GM21381 (cell line): ENCODE data around the gene KANK2.

Source experiments
- ATAC-seq: cut with Tn5 transposase; IDR thresholded peaks from one replicate; pipeline ENCODE4 v1.9.1; 2021; ENCODE audit warnings: mild to moderate bottlenecking, moderate library complexity; ENCODE audit not compliant: unreplicated experiment

Gene KANK2

GRCh38 chr19:11226716-11227166 lies 29.4 kb upstream of the KANK2 start:
- ATAC-seq = no peak

- ATAC-seq = no peak
Measured at GRCh38 chr19:11225815-11226214, 28.5 kb upstream of the KANK2 start.

- no peak for ATAC-seq
Measured at GRCh38 chr19:11225172-11225571, 27.8 kb upstream of the KANK2 start.

GRCh38 chr19:11224429-11224828 lies 27.1 kb upstream of the KANK2 start:
- ATAC-seq = no peak

GRCh38 chr19:11223200-11223599 lies 25.9 kb upstream of the KANK2 start:
- no peak for ATAC-seq

GRCh38 chr19:11221082-11221598 lies 23.8 kb upstream of the KANK2 start:
- ATAC-seq = no peak

- ATAC-seq = no peak
Measured at GRCh38 chr19:11214387-11214786, 17.0 kb upstream of the KANK2 start.

GRCh38 chr19:11210656-11210928 lies 13.2 kb upstream of the KANK2 start:
- ATAC-seq = no peak

GRCh38 chr19:11209839-11210655 lies 12.7 kb upstream of the KANK2 start:
- no peak for ATAC-seq

- no peak for ATAC-seq
Measured at GRCh38 chr19:11208561-11209471, 11.5 kb upstream of the KANK2 start.

GRCh38 chr19:11205939-11206570 lies 8.7 kb upstream of the KANK2 start:
- no peak for ATAC-seq

GRCh38 chr19:11204943-11205349 lies 7.6 kb upstream of the KANK2 start:
- ATAC-seq = no peak

- no peak for ATAC-seq
Measured at GRCh38 chr19:11204076-11204602, 6.8 kb upstream of the KANK2 start.

GRCh38 chr19:11203194-11204075 lies 6.1 kb upstream of the KANK2 start:
- no peak for ATAC-seq

GRCh38 chr19:11202488-11203193 lies 5.3 kb upstream of the KANK2 start:
- ATAC-seq = no peak

- no peak for ATAC-seq
Measured at GRCh38 chr19:11201791-11202190, 4.4 kb upstream of the KANK2 start.

- ATAC-seq = no peak
Measured at GRCh38 chr19:11200931-11201330, 3.6 kb upstream of the KANK2 start.

- no peak for ATAC-seq
Measured at GRCh38 chr19:11200015-11200574, 2.8 kb upstream of the KANK2 start.

GRCh38 chr19:11199517-11199916 lies 2.2 kb upstream of the KANK2 start:
- ATAC-seq = no peak
